ENCODE results near the gene LPO. TPM values are rescaled to one million over a fixed set of nuclear protein-coding genes. Genes with fewer than 3 reads are reported as not detected.

Gene LPO
- total RNA-seq, 1 experiment from 2014 or later, result 0.20 TPM

- TF ChIP-seq CTCF (IDR thresholded peaks at IDR 0.05) (no peak), HMGXB4 (CRISPR knock-in tag; IDR thresholded peaks at IDR 0.05) (no peak), ZNF121 (CRISPR knock-in tag; IDR thresholded peaks at IDR 0.05) (no peak), ZNF396 (CRISPR knock-in tag; IDR thresholded peaks at IDR 0.05; ENCODE audit: borderline replicate concordance) (no peak), ZNF263 (CRISPR knock-in tag; IDR thresholded peaks at IDR 0.05; ENCODE audit: low read depth) (no peak), ARID4B (CRISPR knock-in tag; IDR thresholded peaks at IDR 0.05; ENCODE audit: borderline replicate concordance) (no peak), ZSCAN18 (CRISPR knock-in tag; IDR thresholded peaks at IDR 0.05) (no peak), PREB (CRISPR knock-in tag; IDR thresholded peaks at IDR 0.05; ENCODE audit: borderline replicate concordance) (no peak), RELA (CRISPR knock-in tag; IDR thresholded peaks at IDR 0.05; ENCODE audit: borderline replicate concordance) (no peak), SMAD4 (CRISPR knock-in tag; IDR thresholded peaks at IDR 0.05) (no peak), ATF3 (CRISPR knock-in tag; conservative IDR thresholded peaks at IDR 0.05) (no peak), RORB (CRISPR knock-in tag; IDR thresholded peaks at IDR 0.05) (no peak)
Observed at GRCh38 chr17:58272367-58273280, 34.2 kb downstream of the LPO start (continued).

- POLR2A ChIA-PET, result no interaction called here
- DNase-seq (ENCODE audit: low spot score) (no peak), ATAC-seq (no peak)
- Mint-ChIP-seq H3K27ac (no peak overlapping the region), H3K27me3 (ENCODE audit: low read depth) (peaks cover 8% of the 10 kb centered on the region; the same call in 1 of the 2 replicates), H3K4me3 (no peak overlapping the region), H3K9me3 (no peaks in the 10 kb centered on the region), H3K36me3 (no peaks in the 10 kb centered on the region), H3K4me1 (no peaks in the 10 kb centered on the region)
- CTCF ChIA-PET, result interaction anchor here (1.0 kb wide), 1 partner anchor 35 kb away, joined by 3 read pairs; no protein-coding TSS in a partner anchor
- no peak for TF ChIP-seq KAT7 (CRISPR knock-in tag; IDR thresholded peaks at IDR 0.05; ENCODE audit: borderline replicate concordance)
- no peak for TF ChIP-seq ZNF232 (CRISPR knock-in tag; IDR thresholded peaks at IDR 0.05)
- TF ChIP-seq ATF6 (CRISPR knock-in tag; IDR thresholded peaks at IDR 0.05), result no peak
- no peak for TF ChIP-seq ZNF512 (CRISPR knock-in tag; IDR thresholded peaks at IDR 0.05; ENCODE audit: borderline replicate concordance)
Observed at GRCh38 chr17:58273453-58274104, 35.2 kb downstream of the LPO start.
